ENCODE measurements around the gene RPS29. TPM values are rescaled to one million over a fixed set of nuclear protein-coding genes. Genes with fewer than 3 reads are reported as not detected.
"Not testable (repeated sequence)": the region's sequence is repeated elsewhere in the genome, so short reads cannot be mapped to it uniquely, and the experiment has no call there.

Gene RPS29
- total RNA-seq, 2 experiments from 2014 or later = 2,029 to 2,157 TPM

GRCh38 chr14:49620182-49621113 lies 34.3 kb upstream of the RPS29 start, which contains the start of the genes MGAT2 and RPL36AL:
TSS of gene MGAT2 (plus strand) at chr14:49620799. CDS start at chr14:49621269, 470 bp downstream.
TSS of gene RPL36AL (minus strand) at chr14:49620626. CDS start at chr14:49619104, 1,522 bp downstream.
- H3K36me3 Mint-ChIP-seq = peaks cover 53% of the 10 kb centered on the region
- ChIA-PET POLR2A (interaction anchor here (0.6 to 3.5 kb wide), 20 partner anchors 9 to 496 kb away, joined by 3 to 102 read pairs (median 6); partner anchors contain the start of genes DNAAF2, KLHDC2, LRR1 and NEMF), CTCF (interaction anchor here (0.7 to 7.1 kb wide), 11 partner anchors 12 to 243 kb away, joined by 3 to 100 read pairs (median 6); partner anchors contain the start of genes DNAAF2, KLHDC2, LRR1 and NEMF)
- no peaks in the 10 kb centered on the region for H3K9me3 Mint-ChIP-seq
- DNase-seq = peak; percentile 98
- intact Hi-C loops (cut with micrococcal nuclease) = loop anchor here (1.0 to 5.0 kb wide), 8 partner anchors 14 to 692 kb away; partner anchors contain the start of genes ARF6, DMAC2L, KLHDC2 and L2HGDH
- H3K27ac Mint-ChIP-seq = peak within 1 kb of the TSS; percentile 96
- no peaks in the 10 kb centered on the region for H3K27me3 Mint-ChIP-seq
- peak within 1 kb of the TSS; percentile 96 for H3K4me3 Mint-ChIP-seq
- H3K4me1 Mint-ChIP-seq (ENCODE audit: low read depth) = peaks cover 39% of the 10 kb centered on the region

GRCh38 chr14:49619730-49620129 lies 33.5 kb upstream of the RPS29 start:
- intact Hi-C loops (cut with micrococcal nuclease) = loop anchor here (1.0 to 5.0 kb wide), 8 partner anchors 15 to 693 kb away; partner anchors contain the start of genes ARF6, DMAC2L, KLHDC2 and L2HGDH

GRCh38 chr14:49619273-49619672 lies 33.1 kb upstream of the RPS29 start:
- H3K36me3 Mint-ChIP-seq = peaks cover 52% of the 10 kb centered on the region
- POLR2A ChIA-PET = interaction anchor here (2.2 to 3.5 kb wide), 5 partner anchors 14 to 243 kb away, joined by 8 to 102 read pairs (median 21); partner anchors contain the start of genes DNAAF2, KLHDC2 and RPS29
- peak overlapping the region; percentile 96 for H3K4me3 Mint-ChIP-seq
- peak; percentile 33 for DNase-seq
- intact Hi-C loops (cut with micrococcal nuclease); H3K9me3 Mint-ChIP-seq; H3K27me3 Mint-ChIP-seq: not testable (repeated sequence)
- H3K27ac Mint-ChIP-seq = peak overlapping the region; percentile 96
- peaks cover 31% of the 10 kb centered on the region for H3K4me1 Mint-ChIP-seq (ENCODE audit: low read depth)
- CTCF ChIA-PET = interaction anchor here (1.2 to 7.1 kb wide), 7 partner anchors 14 to 243 kb away, joined by 3 to 100 read pairs (median 10); partner anchors contain the start of genes DNAAF2, KLHDC2, LRR1 and NEMF

More at GRCh38 chr14:49619730-49620129, 33.5 kb upstream of the RPS29 start:
- no peak for DNase-seq
- Mint-ChIP-seq H3K27me3 (no peaks in the 10 kb centered on the region), H3K4me3 (peak overlapping the region; percentile 96), H3K27ac (peak overlapping the region; percentile 96), H3K36me3 (peaks cover 53% of the 10 kb centered on the region), H3K9me3 (no peaks in the 10 kb centered on the region), H3K4me1 (ENCODE audit: low read depth) (peaks cover 34% of the 10 kb centered on the region)
- ChIA-PET CTCF (interaction anchor here (0.7 to 7.1 kb wide), 9 partner anchors 14 to 244 kb away, joined by 3 to 100 read pairs (median 8); partner anchors contain the start of genes DNAAF2, KLHDC2, LRR1 and NEMF), POLR2A (interaction anchor here (0.6 to 3.5 kb wide), 14 partner anchors 10 to 497 kb away, joined by 3 to 102 read pairs (median 8); partner anchors contain the start of genes DNAAF2, KLHDC2, LRR1 and POLE2)

GRCh38 chr14:49617852-49618519 lies 31.8 kb upstream of the RPS29 start:
- intact Hi-C loops (cut with micrococcal nuclease) = no loop called here
- Mint-ChIP-seq H3K9me3 (no peaks in the 10 kb centered on the region), H3K4me3 (peak overlapping the region; percentile 2), H3K36me3 (peaks cover 53% of the 10 kb centered on the region), H3K27ac (peak overlapping the region; percentile 40), H3K27me3 (no peaks in the 10 kb centered on the region), H3K4me1 (ENCODE audit: low read depth) (peaks cover 22% of the 10 kb centered on the region)
- no peak for DNase-seq
- POLR2A ChIA-PET = interaction anchor here (1.1 kb wide), 1 partner anchor 31 kb away, joined by 4 read pairs; the partner anchor contains the start of gene RPS29
- CTCF ChIA-PET = interaction anchor here (1.0 kb wide), 1 partner anchor 16 kb away, joined by 3 read pairs; no protein-coding TSS in a partner anchor

GRCh38 chr14:49615776-49616175 lies 29.6 kb upstream of the RPS29 start:
- no peaks in the 10 kb centered on the region for H3K9me3 Mint-ChIP-seq
- POLR2A ChIA-PET = no interaction called here
- CTCF ChIA-PET = no interaction called here
- H3K27ac Mint-ChIP-seq = no peak overlapping the region
- peaks cover 20% of the 10 kb centered on the region for H3K4me1 Mint-ChIP-seq (ENCODE audit: low read depth)
- intact Hi-C loops (cut with micrococcal nuclease) = no loop called here
- H3K4me3 Mint-ChIP-seq = no peak overlapping the region
- no peaks in the 10 kb centered on the region for H3K27me3 Mint-ChIP-seq
- no peak for DNase-seq
- peaks cover 41% of the 10 kb centered on the region for H3K36me3 Mint-ChIP-seq

- H3K27ac Mint-ChIP-seq = no peak overlapping the region
- CTCF ChIA-PET = no interaction called here
- intact Hi-C loops (cut with micrococcal nuclease) = no loop called here
- POLR2A ChIA-PET = no interaction called here
- DNase-seq = no peak
- H3K4me3 Mint-ChIP-seq = no peak overlapping the region
- H3K9me3 Mint-ChIP-seq = no peaks in the 10 kb centered on the region
- peaks cover 34% of the 10 kb centered on the region for H3K36me3 Mint-ChIP-seq
- H3K4me1 Mint-ChIP-seq (ENCODE audit: low read depth) = peaks cover 22% of the 10 kb centered on the region
- no peaks in the 10 kb centered on the region for H3K27me3 Mint-ChIP-seq
These were observed 28.0 kb upstream of the RPS29 start for GRCh38 chr14:49614196-49614595.

GRCh38 chr14:49612671-49613070 lies 26.5 kb upstream of the RPS29 start:
- Mint-ChIP-seq H3K27ac (no peak overlapping the region), H3K9me3 (no peaks in the 10 kb centered on the region), H3K36me3 (peaks cover 28% of the 10 kb centered on the region), H3K27me3 (no peaks in the 10 kb centered on the region), H3K4me3 (no peak overlapping the region), H3K4me1 (ENCODE audit: low read depth) (peaks cover 10% of the 10 kb centered on the region)
- CTCF ChIA-PET = interaction anchor here (0.7 to 1.2 kb wide), 3 partner anchors 21 to 48 kb away, joined by 3 to 4 read pairs (median 3); no protein-coding TSS in a partner anchor
- intact Hi-C loops (cut with micrococcal nuclease) = no loop called here
- POLR2A ChIA-PET = interaction anchor here (1.2 to 1.4 kb wide), 3 partner anchors 8 to 14 kb away, joined by 3 to 6 read pairs (median 4); partner anchors contain the start of genes LRR1, MGAT2 and RPL36AL
- no peak for DNase-seq

- Mint-ChIP-seq H3K4me3 (no peak overlapping the region), H3K27ac (no peak overlapping the region), H3K9me3 (no peaks in the 10 kb centered on the region), H3K4me1 (ENCODE audit: low read depth) (peaks cover 6% of the 10 kb centered on the region), H3K36me3 (peaks cover 29% of the 10 kb centered on the region), H3K27me3 (no peaks in the 10 kb centered on the region)
- no peak for DNase-seq
- ChIA-PET POLR2A (interaction anchor here (1.2 to 1.4 kb wide), 3 partner anchors 9 to 13 kb away, joined by 3 to 6 read pairs (median 4); partner anchors contain the start of genes LRR1, MGAT2 and RPL36AL), CTCF (interaction anchor here (1.0 to 1.2 kb wide), 2 partner anchors 22 to 25 kb away, joined by 3 read pairs; no protein-coding TSS in a partner anchor)
- intact Hi-C loops (cut with micrococcal nuclease) = no loop called here
These were observed 26.1 kb upstream of the RPS29 start for GRCh38 chr14:49612251-49612650.

- ChIA-PET POLR2A (no interaction called here), CTCF (no interaction called here)
- no peak for DNase-seq
- intact Hi-C loops (cut with micrococcal nuclease) = no loop called here
- H3K27me3 Mint-ChIP-seq = no peaks in the 10 kb centered on the region
- H3K4me1 Mint-ChIP-seq (ENCODE audit: low read depth) = peaks cover 12% of the 10 kb centered on the region
- H3K9me3 Mint-ChIP-seq = no peaks in the 10 kb centered on the region
- H3K4me3 Mint-ChIP-seq = no peak overlapping the region
- H3K27ac Mint-ChIP-seq = no peak overlapping the region
- H3K36me3 Mint-ChIP-seq = peaks cover 26% of the 10 kb centered on the region
These were observed 21.4 kb upstream of the RPS29 start for GRCh38 chr14:49607583-49607982.

- peak; percentile 90 for DNase-seq
- Mint-ChIP-seq H3K27me3 (no peaks in the 10 kb centered on the region), H3K4me3 (peak within 1 kb of the TSS; percentile 96), H3K27ac (peak within 1 kb of the TSS; percentile 97), H3K36me3 (peaks cover 21% of the 10 kb centered on the region), H3K4me1 (ENCODE audit: low read depth) (peaks cover 18% of the 10 kb centered on the region), H3K9me3 (no peaks in the 10 kb centered on the region)
- intact Hi-C loops (cut with micrococcal nuclease) = loop anchor here (1.0 kb wide), 3 partner anchors 12 to 36 kb away; partner anchors contain the start of genes MGAT2, RPL36AL and RPS29
- CTCF ChIA-PET = interaction anchor here (1.4 to 2.7 kb wide), 4 partner anchors 12 to 264 kb away, joined by 5 to 18 read pairs (median 10); partner anchors contain the start of genes DNAAF2, MGAT2, RPL36AL and RPS29
- POLR2A ChIA-PET = interaction anchor here (0.9 to 2.9 kb wide), 13 partner anchors 13 to 170 kb away, joined by 3 to 44 read pairs (median 4); partner anchors contain the start of genes KLHDC2, MGAT2, RPL36AL and RPS29
These were observed 12.5 kb upstream of the RPS29 start, which contains the start of gene LRR1 for GRCh38 chr14:49598485-49599300. TSS of gene LRR1 (plus strand) at chr14:49598940. CDS start at chr14:49599021, 81 bp downstream.
